B cell (primary cell): ENCODE measurements around the gene GTF2A1. TPM values are rescaled to one million over a fixed set of nuclear protein-coding genes. Genes with fewer than 3 reads are reported as not detected.
"Not testable (repeated sequence)": the region's sequence is repeated elsewhere in the genome, so short reads cannot be mapped to it uniquely, and the experiment has no call there.

Source experiments
- ATAC-seq: fragments of 200-7000 bp; cut with Tn5 transposase; one replicate; pipeline ENCODE4 v1.10.0; 2021; ENCODE audit warnings: low read depth, mild to moderate bottlenecking, moderate number of reproducible peaks, moderate library complexity
- CTCF ChIA-PET: fragments of 350-600 bp; sonication (Branson Sonifier 250); formaldehyde crosslinking; loops from one replicate; lab custom pipeline; 2021; ENCODE audit warnings: antibody characterized with exemption, inconsistent platforms; lab: Charles Lee
- POLR2A ChIA-PET: fragments of 350-600 bp; sonication (Branson Sonifier 250); formaldehyde crosslinking; loops from one replicate; lab custom pipeline; 2021; ENCODE audit warnings: antibody characterized with exemption; lab: Charles Lee
- DNase-seq: peaks from one replicate; pipeline ENCODE4 v3.0.0; 2013
- H2AFZ ChIP-seq: 2 replicates; pipeline ENCODE4 v1.6.1; 2012; ENCODE audit warnings: mild to moderate bottlenecking, low read depth, low read length; ENCODE audit not compliant: insufficient read depth, poor library complexity, severe bottlenecking
- H3K27ac ChIP-seq, 2 donors: 1 replicate in 1 of 2; 2 replicates in 1 of 2; pipeline ENCODE4 v1.5.1; 2012 to 2013; ENCODE audit warnings: low read length in 2 of 2, mild to moderate bottlenecking in 2 of 2, moderate library complexity in 1 of 2
- H3K27me3 ChIP-seq, 4 experiments: fragments of 200-600 bp in 1 of 4; sonication (generic) in 1 of 4; replicated peaks in 1 of 4; 1 replicate in 2 of 4; 2 replicates in 2 of 4; pipeline versions ENCODE4 v1.6.1 to v1.7.0; 2013 to 2016; ENCODE audit warnings: low read length in 3 of 4, mild to moderate bottlenecking in 2 of 4, mixed read lengths in 1 of 4, moderate library complexity in 1 of 4; ENCODE audit not compliant: insufficient read depth in 4 of 4, control insufficient read depth in 3 of 4; ENCODE audit errors: control extremely low read depth in 1 of 4
- H3K36me3 ChIP-seq, 2 experiments: replicated peaks in 1 of 2; 1 replicate in 1 of 2; 2 replicates in 1 of 2; pipeline versions ENCODE4 v1.6.1 to v1.7.1; 2013; ENCODE audit warnings: low read length in 1 of 2; ENCODE audit not compliant: insufficient read depth in 2 of 2, control insufficient read depth in 1 of 2; ENCODE audit errors: control extremely low read depth in 1 of 2, extremely low read depth in 1 of 2
- H3K4me1 ChIP-seq, 2 donors: fragments of 200-600 bp in 1 of 2; sonication (generic) in 1 of 2; 1 replicate in 1 of 2; 2 replicates in 1 of 2; pipeline versions ENCODE4 v1.5.1 to v1.6.1; 2013 to 2017; ENCODE audit warnings: low read length in 2 of 2; ENCODE audit not compliant: control insufficient read depth in 2 of 2, insufficient read depth in 2 of 2
- H3K4me2 ChIP-seq: replicated peaks from 2 replicates; pipeline ENCODE3; 2012; ENCODE audit warnings: mild to moderate bottlenecking, low read depth, low read length; ENCODE audit not compliant: poor library complexity, severe bottlenecking
- H3K4me3 ChIP-seq, 5 experiments: fragments of 200-600 bp in 1 of 5; sonication (generic) in 1 of 5; 1 replicate in 3 of 5; 2 replicates in 2 of 5; pipeline versions ENCODE4 v1.5.1 to v1.7.0; 2011 to 2016; ENCODE audit warnings: low read length in 4 of 5, mild to moderate bottlenecking in 4 of 5, low read depth in 2 of 5, control low read depth in 1 of 5, moderate library complexity in 1 of 5; ENCODE audit not compliant: insufficient read depth in 1 of 5; ENCODE audit errors: control extremely low read depth in 1 of 5, extremely low read depth in 1 of 5
- H3K79me2 ChIP-seq: fragments of 200-600 bp; sonication (generic); one replicate; pipeline ENCODE4 v1.6.0; 2016; ENCODE audit warnings: low read length; ENCODE audit not compliant: control insufficient read depth, insufficient read depth
- H3K9ac ChIP-seq: fragments of 200-600 bp; sonication (generic); 2 replicates; pipeline ENCODE4 v1.6.1; 2017; ENCODE audit warnings: mild to moderate bottlenecking, low read length, moderate library complexity
- H3K9me3 ChIP-seq, 3 donors: one replicate each; pipeline versions ENCODE4 v1.6.1 to v1.7.1; 2013; ENCODE audit warnings: low read length in 2 of 3; ENCODE audit not compliant: control insufficient read depth in 2 of 3, insufficient read depth in 1 of 3; ENCODE audit errors: control extremely low read depth in 1 of 3
- H4K20me1 ChIP-seq: 2 replicates; pipeline ENCODE4 v1.6.0; 2012; ENCODE audit warnings: mild to moderate bottlenecking, low read length; ENCODE audit not compliant: insufficient read depth, control insufficient read depth, poor library complexity, severe bottlenecking
- H3K27ac Mint-ChIP-seq: one replicate; pipeline ENCODE4 v1.8.0; 2021; ENCODE audit warnings: mixed read lengths
- H3K27me3 Mint-ChIP-seq: one replicate; pipeline ENCODE4 v1.8.0; 2021; ENCODE audit warnings: mixed read lengths
- H3K4me1 Mint-ChIP-seq: one replicate; pipeline ENCODE4 v1.8.0; 2021; ENCODE audit warnings: mixed read lengths
- H3K4me3 Mint-ChIP-seq: one replicate; pipeline ENCODE4 v1.8.0; 2021; ENCODE audit warnings: mixed read lengths
- H3K9me3 Mint-ChIP-seq: one replicate; pipeline ENCODE4 v1.8.0; 2022; ENCODE audit warnings: mixed read lengths; ENCODE audit not compliant: insufficient read depth
- EZH2 ChIP-seq: IDR thresholded peaks from 2 replicates; pipeline ENCODE4 v1.6.1; 2012; ENCODE audit warnings: borderline replicate concordance, low read depth, mild to moderate bottlenecking, moderate library complexity, low read length; ENCODE audit not compliant: insufficient read depth, poor library complexity, severe bottlenecking
- WGBS: methylation state at CpG from one replicate; pipeline ENCODE4 v1.1.5; 2013; ENCODE audit warnings: missing lambda C conversion rate; ENCODE audit not compliant: insufficient coverage; 5-methylcytosine and 5-hydroxymethylcytosine counted together
- intact Hi-C: fragments of 100-400 bp; cut with micrococcal nuclease; formaldehyde crosslinking; loops from one replicate; pipeline ENCODE4 v1.10.0; 2022
- polyA plus RNA-seq: library from polyadenylated mRNA; depleted of rRNA; stranded (reverse); fragments of >200 nt; gene quantifications from 2 replicates; pipeline ENCODE4 v1.2.3, GENCODE V29; 2012
- total RNA-seq, 2 donors: library from RNA; stranded (reverse); fragments of 120-200 nt in 1 of 2; gene quantifications; 1 replicate in 1 of 2; 2 replicates in 1 of 2; pipeline versions ENCODE4 v1.2.3 to v1.2.4, GENCODE V29; 2013 to 2022
- TF ChIP-seq, protein P1 (sequence below): fragments of 200-600 bp; IDR thresholded peaks from one replicate; pipeline ENCODE4 v1.8.0; 2022; ENCODE audit warnings: antibody characterized with exemption, mild to moderate bottlenecking

GTF2A1 gene
- total and polyA plus RNA-seq, 2 donors (not counting 1 experiment from before 2014, with no cell fraction given): 7.1 to 45.1 TPM

- no peaks in the 10 kb centered on the region for H3K4me1 Mint-ChIP-seq
- Histone ChIP-seq H3K9ac (no peak overlapping the region), H3K4me3 (no peak overlapping the region), H2AFZ (no peak overlapping the region), H3K4me2 (no peak overlapping the region), H3K79me2 (no peaks in the 10 kb centered on the region), H3K27me3 (no peaks in the 10 kb centered on the region), H4K20me1 (no peaks in the 10 kb centered on the region), H3K36me3 (no peaks in the 10 kb centered on the region), H3K9me3 (peaks cover 0 to 17% (median 0%) of the 10 kb centered on the region in 3 donors), H3K4me1 (no peaks in the 10 kb centered on the region), H3K27ac (no peak overlapping the region)
- peaks cover 17% of the 10 kb centered on the region for H3K27me3 Mint-ChIP-seq
- DNase-seq (no peak), ATAC-seq (no peak)
- ChIA-PET CTCF (no interaction called here), POLR2A (no interaction called here)
- intact Hi-C loops: no loop called here
- H3K9me3 Mint-ChIP-seq: no peaks in the 10 kb centered on the region
- no peak overlapping the region for H3K27ac Mint-ChIP-seq
- no CpG with 5 or more reads among the region's 2 CpGs for whole genome bisulfite sequencing
- no peak overlapping the region for H3K4me3 Mint-ChIP-seq
- TF ChIP-seq, protein P1, sequence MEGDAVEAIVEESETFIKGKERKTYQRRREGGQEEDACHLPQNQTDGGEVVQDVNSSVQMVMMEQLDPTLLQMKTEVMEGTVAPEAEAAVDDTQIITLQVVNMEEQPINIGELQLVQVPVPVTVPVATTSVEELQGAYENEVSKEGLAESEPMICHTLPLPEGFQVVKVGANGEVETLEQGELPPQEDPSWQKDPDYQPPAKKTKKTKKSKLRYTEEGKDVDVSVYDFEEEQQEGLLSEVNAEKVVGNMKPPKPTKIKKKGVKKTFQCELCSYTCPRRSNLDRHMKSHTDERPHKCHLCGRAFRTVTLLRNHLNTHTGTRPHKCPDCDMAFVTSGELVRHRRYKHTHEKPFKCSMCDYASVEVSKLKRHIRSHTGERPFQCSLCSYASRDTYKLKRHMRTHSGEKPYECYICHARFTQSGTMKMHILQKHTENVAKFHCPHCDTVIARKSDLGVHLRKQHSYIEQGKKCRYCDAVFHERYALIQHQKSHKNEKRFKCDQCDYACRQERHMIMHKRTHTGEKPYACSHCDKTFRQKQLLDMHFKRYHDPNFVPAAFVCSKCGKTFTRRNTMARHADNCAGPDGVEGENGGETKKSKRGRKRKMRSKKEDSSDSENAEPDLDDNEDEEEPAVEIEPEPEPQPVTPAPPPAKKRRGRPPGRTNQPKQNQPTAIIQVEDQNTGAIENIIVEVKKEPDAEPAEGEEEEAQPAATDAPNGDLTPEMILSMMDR: no peak
- no peak for TF ChIP-seq EZH2
Observed at GRCh38 chr14:81243499-81243898, 22.7 kb upstream of the GTF2A1 start.

- POLR2A ChIA-PET, H3K9ac ChIP-seq, H3K4me1 ChIP-seq, H2AFZ ChIP-seq, H3K4me2 ChIP-seq, H3K9me3 Mint-ChIP-seq, H3K27ac Mint-ChIP-seq, H4K20me1 ChIP-seq, H3K4me1 Mint-ChIP-seq, ATAC-seq, H3K79me2 ChIP-seq, intact Hi-C loops, H3K4me3 ChIP-seq, H3K36me3 ChIP-seq, H3K27me3 ChIP-seq, H3K27me3 Mint-ChIP-seq, H3K4me3 Mint-ChIP-seq, H3K27ac ChIP-seq, DNase-seq: not testable (repeated sequence)
- WGBS: 75% methylated on average over 1 of the region's 2 CpGs
- H3K9me3 ChIP-seq: peaks cover 0 to 12% (median 0%) of the 10 kb centered on the region in 3 donors
- CTCF ChIA-PET: interaction anchor here (1.0 to 1.6 kb wide), 2 partner anchors 33 to 40 kb away, joined by 3 read pairs; no protein-coding TSS in a partner anchor
Observed at GRCh38 chr14:81236849-81237248, 16.1 kb upstream of the GTF2A1 start.
